Fibroblast of villous mesenchyme (primary cell): ENCODE data around the gene COX4I1. TPM values are rescaled to one million over a fixed set of nuclear protein-coding genes. Genes with fewer than 3 reads are reported as not detected.
A peak's percentile ranks its signal among the peaks of the same experiment; 100 is the strongest.

Experiments
- DNase-seq: peaks from one replicate; pipeline ENCODE4 v3.0.0-alpha.2; 2010; ENCODE audit warnings: low read depth
- H3K4me3 ChIP-seq: 2 replicates; pipeline ENCODE4 v1.5.1; 2011; ENCODE audit warnings: low read depth, mild to moderate bottlenecking, low read length
- total RNA-seq: library from RNA; depleted of rRNA; stranded (reverse); fragments of >200 nt; gene quantifications from 2 replicates; pipeline ENCODE4 v1.2.3, GENCODE V29; 2012
- TF ChIP-seq, protein P1 (sequence below): IDR thresholded peaks from 2 replicates; pipeline ENCODE4 v1.5.1; 2012; ENCODE audit warnings: low read depth, mild to moderate bottlenecking, low read length; ENCODE audit not compliant: insufficient read depth

COX4I1 gene
- total RNA-seq, 1 donor = 258 TPM

DNA sequence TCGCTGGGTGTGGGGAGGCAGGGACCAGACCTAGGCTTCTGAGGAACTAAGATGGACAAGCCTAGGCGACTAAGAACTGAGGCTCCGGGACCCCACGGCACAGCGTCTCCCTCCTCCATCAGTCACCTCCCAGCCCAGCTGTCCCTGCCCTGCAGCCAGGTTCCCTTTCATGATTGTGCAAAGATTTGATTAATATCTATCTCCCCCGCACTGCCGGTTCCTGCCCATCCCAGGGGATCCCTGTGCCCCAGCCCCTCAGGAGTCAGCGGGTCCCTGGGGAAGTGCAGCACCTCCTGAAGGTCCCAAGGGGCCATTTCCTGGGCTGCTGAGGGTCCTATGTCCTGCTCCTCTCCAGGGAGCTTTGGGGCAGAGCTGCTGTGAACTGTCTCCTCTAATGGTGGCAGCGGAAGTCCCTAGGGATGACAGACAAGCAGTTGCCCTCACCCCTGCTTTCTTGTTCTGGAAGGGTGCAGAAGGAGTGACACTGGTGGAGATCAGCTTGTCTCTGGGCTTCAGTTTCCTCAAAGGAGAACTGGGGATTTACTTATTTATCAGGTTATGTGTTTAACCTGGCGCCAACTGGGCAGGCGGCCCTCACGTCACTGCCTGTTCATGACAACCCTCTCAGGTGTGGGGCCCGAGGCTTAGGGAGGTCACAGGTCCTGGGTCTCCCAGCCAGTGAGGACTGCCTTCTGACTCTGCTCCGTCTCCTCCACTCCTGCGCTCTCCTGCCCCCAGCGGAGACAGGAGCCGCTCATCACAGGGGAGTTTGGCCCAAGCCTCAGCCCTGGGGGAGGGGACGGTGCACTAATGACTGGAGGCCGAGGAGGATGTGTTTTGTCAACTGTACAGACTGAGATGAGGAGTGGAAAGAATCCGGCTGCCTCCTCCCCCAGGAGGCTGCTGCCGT is 46.7 kb upstream of the COX4I1 start:
- H3K4me3 ChIP-seq = no peak overlapping the region
- peak; percentile 52 for DNase-seq
- TF ChIP-seq, protein P1, sequence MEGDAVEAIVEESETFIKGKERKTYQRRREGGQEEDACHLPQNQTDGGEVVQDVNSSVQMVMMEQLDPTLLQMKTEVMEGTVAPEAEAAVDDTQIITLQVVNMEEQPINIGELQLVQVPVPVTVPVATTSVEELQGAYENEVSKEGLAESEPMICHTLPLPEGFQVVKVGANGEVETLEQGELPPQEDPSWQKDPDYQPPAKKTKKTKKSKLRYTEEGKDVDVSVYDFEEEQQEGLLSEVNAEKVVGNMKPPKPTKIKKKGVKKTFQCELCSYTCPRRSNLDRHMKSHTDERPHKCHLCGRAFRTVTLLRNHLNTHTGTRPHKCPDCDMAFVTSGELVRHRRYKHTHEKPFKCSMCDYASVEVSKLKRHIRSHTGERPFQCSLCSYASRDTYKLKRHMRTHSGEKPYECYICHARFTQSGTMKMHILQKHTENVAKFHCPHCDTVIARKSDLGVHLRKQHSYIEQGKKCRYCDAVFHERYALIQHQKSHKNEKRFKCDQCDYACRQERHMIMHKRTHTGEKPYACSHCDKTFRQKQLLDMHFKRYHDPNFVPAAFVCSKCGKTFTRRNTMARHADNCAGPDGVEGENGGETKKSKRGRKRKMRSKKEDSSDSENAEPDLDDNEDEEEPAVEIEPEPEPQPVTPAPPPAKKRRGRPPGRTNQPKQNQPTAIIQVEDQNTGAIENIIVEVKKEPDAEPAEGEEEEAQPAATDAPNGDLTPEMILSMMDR = peak; percentile 49

DNA sequence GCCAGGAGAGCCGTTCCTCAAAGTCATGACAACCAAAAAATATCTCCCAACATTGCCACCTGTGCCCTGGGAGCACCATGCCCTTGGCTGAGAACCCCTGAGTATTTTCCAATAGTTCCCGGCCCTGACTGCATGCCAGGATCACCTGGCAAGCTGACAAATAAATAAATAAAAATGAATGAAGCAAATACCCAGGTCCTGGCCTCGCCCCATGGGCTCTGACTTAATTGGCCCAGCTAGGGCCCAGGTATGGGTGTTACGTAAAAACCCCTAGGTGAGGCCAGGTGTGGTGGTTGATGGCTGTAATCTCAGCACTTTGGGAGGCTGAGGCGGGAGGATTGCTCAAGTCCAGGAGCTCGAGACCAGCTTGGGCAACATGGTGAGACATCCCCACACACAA is 45.9 kb upstream of the COX4I1 start:
- TF ChIP-seq, protein P1 = no peak
- H3K4me3 ChIP-seq = no peak overlapping the region
- DNase-seq = no peak

DNA sequence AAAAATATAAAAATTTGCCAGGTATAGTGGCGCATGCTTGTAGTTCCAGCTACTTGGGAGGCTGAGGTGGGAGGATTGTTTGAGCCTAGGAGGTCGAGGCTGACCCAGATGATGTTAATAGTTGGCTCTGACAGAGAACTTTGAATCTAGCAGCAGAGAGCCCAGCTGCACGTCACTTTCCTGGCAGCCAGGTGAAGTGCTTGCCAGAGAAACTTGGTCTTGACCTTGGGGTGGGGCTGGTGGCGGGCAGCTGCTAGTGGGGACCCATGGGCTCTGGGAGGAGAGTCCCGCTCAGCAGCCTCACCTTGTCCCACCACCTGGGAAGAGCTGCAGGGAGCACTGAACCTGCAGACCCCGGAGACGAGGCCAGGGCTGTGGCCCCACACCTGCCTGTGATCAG is 45.5 kb upstream of the COX4I1 start:
- TF ChIP-seq, protein P1 = no peak
- no peak overlapping the region for H3K4me3 ChIP-seq
- no peak for DNase-seq

DNA sequence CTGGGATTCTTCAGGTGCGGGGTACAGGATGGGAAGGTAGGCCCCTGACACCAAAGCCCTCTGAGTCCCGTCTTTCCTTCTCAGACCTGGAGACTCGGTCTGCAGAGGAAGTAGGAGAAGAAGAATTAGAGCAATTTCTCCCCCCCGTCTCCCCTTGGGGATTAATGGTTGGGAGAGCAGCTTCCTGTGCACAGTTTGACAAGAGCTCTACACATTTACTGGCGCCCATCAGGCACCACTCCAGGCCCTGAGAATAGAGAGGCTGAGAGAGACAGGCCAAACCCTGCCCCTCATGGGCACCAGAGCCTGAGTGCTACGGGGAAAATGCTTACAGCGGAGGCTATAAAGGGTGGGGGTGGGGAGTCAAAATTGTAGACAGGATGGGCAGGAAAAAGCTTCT is 45.1 kb upstream of the COX4I1 start:
- no peak for DNase-seq
- TF ChIP-seq, protein P1 = no peak
- H3K4me3 ChIP-seq = no peak overlapping the region

DNA sequence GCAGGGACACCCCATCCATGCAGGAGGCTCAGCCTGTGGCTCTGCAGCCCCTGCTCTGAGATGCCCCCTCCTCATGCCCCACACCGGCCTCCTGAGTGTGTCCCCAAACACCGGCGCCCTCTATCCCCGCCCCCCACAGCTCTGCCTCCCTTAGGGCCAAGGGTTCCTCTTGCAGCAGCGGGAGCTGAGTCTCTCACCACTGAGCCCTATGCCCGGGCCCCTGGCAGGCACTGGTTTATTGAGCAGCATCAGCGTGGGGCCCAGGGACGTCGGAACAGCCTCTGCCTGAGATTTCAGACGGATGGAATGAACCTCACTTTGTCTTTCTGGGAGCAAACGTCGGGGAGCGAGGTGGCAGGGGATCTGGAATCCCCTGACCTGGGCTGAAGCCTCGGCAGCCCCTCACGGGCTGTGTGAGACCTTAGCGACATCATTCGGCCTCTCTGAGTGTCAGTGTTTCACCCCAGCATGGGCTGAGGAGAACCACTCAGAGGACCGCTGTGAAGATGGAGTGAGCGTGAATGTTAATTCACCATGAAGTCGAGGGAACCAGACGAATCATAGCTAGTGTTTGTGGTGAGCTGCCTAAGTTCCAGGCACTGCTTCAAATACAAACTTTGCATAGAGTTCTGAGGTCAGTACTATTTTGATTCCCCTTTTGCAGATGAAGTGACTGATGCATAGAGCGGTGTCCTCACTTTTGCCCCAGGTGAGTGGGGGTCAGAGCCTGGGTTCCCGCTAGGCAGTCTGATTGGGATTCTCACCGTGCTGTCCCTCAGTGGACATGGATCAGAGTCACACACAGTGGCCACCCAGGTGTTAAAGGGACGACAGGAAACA is 43.3 kb upstream of the COX4I1 start:
- TF ChIP-seq, protein P1 = no peak
- H3K4me3 ChIP-seq = no peak overlapping the region
- no peak for DNase-seq

DNA sequence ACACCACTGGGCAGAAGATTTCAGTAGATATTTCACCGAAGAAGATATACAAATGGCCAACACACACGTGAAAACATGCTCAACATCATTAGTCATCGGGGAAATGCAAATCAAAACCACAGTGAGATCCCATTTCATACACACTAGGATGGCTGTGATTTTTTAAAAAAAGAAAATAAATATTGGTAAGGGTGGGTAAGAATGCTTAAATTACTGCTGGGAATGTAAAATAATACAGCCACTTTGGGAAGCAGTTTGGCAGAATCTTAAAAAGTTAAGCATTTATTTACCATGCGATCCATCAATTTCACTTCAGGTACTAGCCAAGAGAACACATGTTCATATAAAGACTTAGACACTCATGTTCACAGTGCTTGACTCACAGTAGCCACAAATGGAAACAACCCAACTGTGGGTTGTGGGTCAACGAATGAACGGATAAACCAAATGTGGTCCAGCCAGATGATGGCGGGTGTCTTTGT is 42.1 kb upstream of the COX4I1 start:
- H3K4me3 ChIP-seq = no peak overlapping the region
- DNase-seq = peak; percentile 52
- TF ChIP-seq, protein P1 = no peak
